ENCODE data around the gene HNRNPC.

- TF ChIP-seq CTCF (IDR thresholded peaks at IDR 0.05; ENCODE audit: low read depth, low read length), result no peak
- no peak for TF ChIP-seq EZH2phosphoT487 (IDR thresholded peaks at IDR 0.05; ENCODE audit: low read depth)
Measured at GRCh38 chr14:21202463-21203358, 66.5 kb downstream of the HNRNPC start.

Data from OCI-LY3 (cell line).